BJ (cell line): ENCODE results near the gene ESRRA. TPM values are rescaled to one million over a fixed set of nuclear protein-coding genes. Genes with fewer than 3 reads are reported as not detected.

ENCODE experiments used
- CTCF ChIA-PET: fragments of 350-600 bp; formaldehyde crosslinking; extraction: SDS; loops from one replicate; lab custom pipeline; 2021; ENCODE audit warnings: antibody characterized with exemption, inconsistent platforms; lab: Yijun Ruan, JAX
- POLR2A ChIA-PET: fragments of 300-600 bp; sonication (Branson Sonifier 250); formaldehyde crosslinking; extraction: SDS; loops from one replicate; lab custom pipeline; 2021; ENCODE audit warnings: antibody characterized with exemption; lab: Charles Lee
- DNase-seq: peaks from one replicate; pipeline ENCODE4 v3.0.0-alpha.2; 2011; ENCODE audit warnings: low read depth
- H3K27me3 ChIP-seq: 2 replicates; pipeline ENCODE4 v1.6.0; 2011; ENCODE audit warnings: low read length; ENCODE audit not compliant: control insufficient read depth, insufficient read depth
- H3K36me3 ChIP-seq: 2 replicates; pipeline ENCODE4 v1.5.1; 2011; ENCODE audit warnings: low read length; ENCODE audit not compliant: control insufficient read depth, insufficient read depth
- H3K4me3 ChIP-seq: 2 replicates; pipeline ENCODE4 v1.5.1; 2011; ENCODE audit warnings: low read depth, mild to moderate bottlenecking, control low read depth, low read length
- polyA plus RNA-seq: library from polyadenylated mRNA; depleted of rRNA; stranded (reverse); fragments of >200 nt; gene quantifications from 2 replicates; pipeline ENCODE4 v1.2.3, GENCODE V29; 2011
- TF ChIP-seq, protein P1 (sequence below): IDR thresholded peaks from 2 replicates; pipeline ENCODE4 v1.5.1; 2011; ENCODE audit warnings: low read depth, mild to moderate bottlenecking, control low read depth, inconsistent platforms, low read length, moderate library complexity; ENCODE audit not compliant: insufficient read depth

Gene ESRRA
- polyA plus RNA-seq, 1 experiment: 17.4 TPM

DNA sequence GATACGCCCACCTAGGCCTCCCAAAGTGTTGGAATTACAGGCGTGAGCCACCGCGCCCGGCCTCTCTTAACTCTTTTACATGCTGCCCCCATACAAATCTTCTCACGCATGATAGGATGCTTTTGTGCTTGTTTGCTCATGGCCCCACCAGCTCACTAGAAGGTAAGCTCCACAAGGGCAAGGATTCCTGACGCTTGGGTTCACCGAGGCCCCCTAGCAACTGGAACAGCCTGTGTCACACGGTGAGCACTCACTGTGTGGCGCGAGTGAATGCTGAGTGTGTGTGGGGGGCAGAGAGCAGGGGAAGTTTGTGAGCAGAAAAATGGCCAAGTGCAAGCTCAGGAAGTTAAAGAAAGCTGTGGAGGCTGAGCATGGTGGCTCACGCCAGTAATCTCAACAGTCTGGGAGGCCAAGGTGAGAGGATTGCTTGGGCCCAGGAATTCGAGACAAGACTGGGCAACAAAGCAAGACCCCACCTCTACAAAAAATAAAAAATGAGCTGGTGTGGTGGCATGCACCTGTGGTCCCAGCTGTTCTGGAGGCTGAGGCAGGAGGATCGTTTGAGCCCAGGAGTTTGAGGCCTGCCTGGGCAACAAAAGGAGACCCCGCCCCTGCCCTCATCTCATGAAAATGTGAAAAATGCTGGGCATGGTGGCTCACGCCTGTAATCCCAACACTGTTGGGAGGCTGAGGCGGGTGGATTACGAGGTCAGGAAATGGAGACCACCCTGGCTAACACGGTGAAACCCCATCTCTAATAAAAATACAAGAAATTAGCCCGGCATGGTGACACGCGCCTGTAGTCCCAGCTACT lies 23.2 kb upstream of the ESRRA start:
- ChIA-PET POLR2A (no interaction called here), CTCF (interaction anchor here (1.2 to 2.4 kb wide), 5 partner anchors 10 to 78 kb away, joined by 3 to 10 read pairs (median 6); no protein-coding TSS in a partner anchor)
- TF ChIP-seq, protein P1, sequence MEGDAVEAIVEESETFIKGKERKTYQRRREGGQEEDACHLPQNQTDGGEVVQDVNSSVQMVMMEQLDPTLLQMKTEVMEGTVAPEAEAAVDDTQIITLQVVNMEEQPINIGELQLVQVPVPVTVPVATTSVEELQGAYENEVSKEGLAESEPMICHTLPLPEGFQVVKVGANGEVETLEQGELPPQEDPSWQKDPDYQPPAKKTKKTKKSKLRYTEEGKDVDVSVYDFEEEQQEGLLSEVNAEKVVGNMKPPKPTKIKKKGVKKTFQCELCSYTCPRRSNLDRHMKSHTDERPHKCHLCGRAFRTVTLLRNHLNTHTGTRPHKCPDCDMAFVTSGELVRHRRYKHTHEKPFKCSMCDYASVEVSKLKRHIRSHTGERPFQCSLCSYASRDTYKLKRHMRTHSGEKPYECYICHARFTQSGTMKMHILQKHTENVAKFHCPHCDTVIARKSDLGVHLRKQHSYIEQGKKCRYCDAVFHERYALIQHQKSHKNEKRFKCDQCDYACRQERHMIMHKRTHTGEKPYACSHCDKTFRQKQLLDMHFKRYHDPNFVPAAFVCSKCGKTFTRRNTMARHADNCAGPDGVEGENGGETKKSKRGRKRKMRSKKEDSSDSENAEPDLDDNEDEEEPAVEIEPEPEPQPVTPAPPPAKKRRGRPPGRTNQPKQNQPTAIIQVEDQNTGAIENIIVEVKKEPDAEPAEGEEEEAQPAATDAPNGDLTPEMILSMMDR: no peak
- DNase-seq: no peak
- no peak overlapping the region for H3K4me3 ChIP-seq
- H3K27me3 ChIP-seq: no peaks in the 10 kb centered on the region
- peaks cover 6% of the 10 kb centered on the region for H3K36me3 ChIP-seq

DNA sequence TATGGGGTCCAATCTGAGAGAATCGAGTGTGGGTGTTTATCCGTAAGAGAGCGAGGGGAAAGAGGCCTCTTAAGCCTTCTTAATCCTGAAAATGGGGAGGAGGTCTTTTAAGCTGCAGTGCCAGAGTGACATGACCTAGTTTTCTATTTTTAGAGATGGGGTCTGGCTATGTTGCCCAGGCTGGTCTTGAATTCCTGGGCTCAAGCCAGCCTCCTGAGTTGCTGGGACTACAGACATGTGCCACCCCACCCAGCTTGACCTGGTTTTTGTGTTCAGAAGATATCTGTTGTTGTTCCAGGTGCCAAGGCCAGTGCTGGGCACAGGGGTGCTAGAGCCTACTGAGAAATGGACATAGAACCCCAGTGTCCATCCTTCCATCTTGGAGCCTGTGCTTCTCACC lies 22.2 kb upstream of the ESRRA start:
- Histone ChIP-seq H3K27me3 (no peaks in the 10 kb centered on the region), H3K36me3 (peaks cover 6% of the 10 kb centered on the region), H3K4me3 (no peak overlapping the region)
- TF ChIP-seq, protein P1: no peak
- ChIA-PET CTCF (interaction anchor here (1.1 to 9.2 kb wide), 6 partner anchors 11 to 79 kb away, joined by 3 to 88 read pairs (median 4); partner anchors contain the start of gene CATSPERZ), POLR2A (no interaction called here)
- no peak for DNase-seq

DNA sequence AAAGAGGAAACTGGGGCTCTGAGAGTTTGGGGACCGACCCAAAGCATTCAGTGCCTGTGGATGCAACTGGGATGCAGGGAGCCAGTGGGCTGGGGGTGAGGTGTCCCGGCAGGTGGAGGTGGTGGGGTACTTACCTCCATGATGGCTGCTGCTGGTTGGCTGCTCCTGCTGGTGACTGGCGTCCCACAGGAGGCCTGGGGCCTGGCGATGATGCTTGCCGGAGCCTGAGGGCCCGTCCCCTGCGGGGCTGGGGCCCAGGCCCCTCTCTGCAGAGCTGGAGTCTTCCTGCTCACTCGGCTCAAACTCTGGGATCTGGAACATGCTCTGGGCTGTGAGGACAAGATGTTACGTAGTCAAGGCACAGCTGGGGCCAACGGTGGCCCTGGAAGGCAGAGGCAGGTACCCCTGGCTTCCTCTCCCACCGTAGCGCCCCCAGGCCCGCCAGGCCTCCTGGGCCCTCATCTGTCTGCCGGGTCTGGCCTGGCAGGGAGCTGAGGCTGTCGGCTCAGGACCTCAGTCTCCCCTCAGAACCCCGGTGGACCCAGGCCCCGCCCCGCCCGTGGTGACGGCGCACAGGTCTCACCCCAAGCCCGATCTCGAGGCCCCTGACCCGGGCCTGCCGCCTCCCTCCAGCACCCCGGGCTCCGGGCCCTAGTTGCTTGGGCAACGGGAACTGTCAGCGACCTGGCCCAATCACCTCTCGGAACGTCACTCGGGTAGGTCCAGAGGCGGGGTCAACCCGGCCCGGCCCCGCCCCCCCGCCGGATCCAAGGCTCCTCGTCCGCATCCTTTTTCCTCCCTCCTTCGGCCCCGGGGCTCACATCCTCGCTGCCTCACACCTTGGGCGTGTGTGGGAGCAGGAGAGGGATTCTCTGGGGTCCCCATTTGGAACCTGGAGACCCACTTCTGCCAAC lies 21.0 kb upstream of the ESRRA start, which contains the start of gene BAD:
BAD (minus strand) TSS at position 618 of the 914 bp plus-strand sequence; CDS start at position 321, 297 bp downstream.
- H3K27me3 ChIP-seq: no peaks in the 10 kb centered on the region
- CTCF ChIA-PET: interaction anchor here (0.6 to 9.2 kb wide), 9 partner anchors 12 to 71 kb away, joined by 3 to 88 read pairs (median 4); partner anchors contain the start of gene CATSPERZ
- POLR2A ChIA-PET: no interaction called here

DNA sequence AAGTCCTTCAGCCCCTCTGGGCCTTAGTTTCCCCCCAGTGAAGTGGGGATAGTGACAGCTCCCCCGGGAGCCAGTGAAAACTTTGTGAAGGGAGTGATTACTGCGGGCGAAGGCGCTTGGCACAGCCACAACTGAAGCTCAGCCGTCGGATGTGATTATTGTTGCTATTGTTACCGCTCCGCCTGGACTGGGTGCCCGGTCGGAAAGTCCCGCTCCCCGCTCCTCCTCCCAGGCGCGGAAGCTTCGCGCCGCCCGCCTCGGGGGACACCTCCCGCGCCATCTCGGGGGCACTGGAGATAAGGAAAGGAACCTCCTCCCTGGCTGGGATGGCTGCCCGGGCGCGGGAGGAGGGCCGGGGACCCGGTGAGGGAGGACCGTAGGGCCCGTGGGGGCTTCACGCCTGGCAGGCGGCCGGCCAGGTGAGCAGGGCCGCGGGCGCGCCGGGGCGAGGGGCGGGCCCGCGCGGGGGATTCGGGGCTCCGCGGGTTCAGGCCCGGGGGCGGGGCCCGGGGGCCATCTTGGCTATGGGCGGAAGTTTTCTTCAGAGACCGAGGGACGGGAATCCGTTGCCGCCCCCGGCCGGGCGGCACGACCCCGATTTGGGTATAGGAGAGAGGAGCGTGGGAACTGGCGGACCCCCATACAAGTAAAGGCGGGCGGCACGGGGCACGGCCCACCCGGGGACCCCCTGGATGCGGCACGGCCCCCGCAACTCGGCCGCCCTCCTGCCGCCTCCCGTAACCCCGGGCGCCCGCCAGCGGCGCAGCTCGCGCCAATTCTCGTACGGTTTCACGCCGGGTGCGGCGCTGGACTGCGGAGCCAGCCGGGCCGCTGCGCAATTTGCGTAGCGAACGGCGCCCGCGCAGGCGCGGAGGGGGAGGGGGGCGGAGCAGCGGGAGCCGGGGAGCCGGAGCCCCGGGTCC lies 20.1 kb upstream of the ESRRA start, which contains the start of gene GPR137:
GPR137 (plus strand) TSS at position 887 of the 923 bp plus-strand sequence. CDS start 677 bp downstream, outside the sequence.
- H3K4me3 ChIP-seq: peak within 1 kb of the TSS; percentile 90
- TF ChIP-seq, protein P1: no peak
- POLR2A ChIA-PET: no interaction called here
- no peak for DNase-seq
- CTCF ChIA-PET: interaction anchor here (1.5 to 9.2 kb wide), 3 partner anchors 14 to 46 kb away, joined by 3 to 88 read pairs (median 4); partner anchors contain the start of gene CATSPERZ
- 0 out of 2 replicates have a peak, but pooled peaks cover 1% of the 10 kb centered on the region for H3K36me3 ChIP-seq
- 0 out of 2 replicates have a peak, but pooled peaks cover under 1% of the 10 kb centered on the region for H3K27me3 ChIP-seq

More for the DNA sequence above, 21.0 kb upstream of the ESRRA start, which contains the start of gene BAD:
- TF ChIP-seq, protein P1: no peak
- peak within 1 kb of the TSS; percentile 90 for H3K4me3 ChIP-seq
- no peak for DNase-seq
- H3K36me3 ChIP-seq: 0 out of 2 replicates have a peak, but pooled peaks cover 1% of the 10 kb centered on the region
